Measurements from ENCODE around the gene TMEM63C.

TMEM63C gene

DNA sequence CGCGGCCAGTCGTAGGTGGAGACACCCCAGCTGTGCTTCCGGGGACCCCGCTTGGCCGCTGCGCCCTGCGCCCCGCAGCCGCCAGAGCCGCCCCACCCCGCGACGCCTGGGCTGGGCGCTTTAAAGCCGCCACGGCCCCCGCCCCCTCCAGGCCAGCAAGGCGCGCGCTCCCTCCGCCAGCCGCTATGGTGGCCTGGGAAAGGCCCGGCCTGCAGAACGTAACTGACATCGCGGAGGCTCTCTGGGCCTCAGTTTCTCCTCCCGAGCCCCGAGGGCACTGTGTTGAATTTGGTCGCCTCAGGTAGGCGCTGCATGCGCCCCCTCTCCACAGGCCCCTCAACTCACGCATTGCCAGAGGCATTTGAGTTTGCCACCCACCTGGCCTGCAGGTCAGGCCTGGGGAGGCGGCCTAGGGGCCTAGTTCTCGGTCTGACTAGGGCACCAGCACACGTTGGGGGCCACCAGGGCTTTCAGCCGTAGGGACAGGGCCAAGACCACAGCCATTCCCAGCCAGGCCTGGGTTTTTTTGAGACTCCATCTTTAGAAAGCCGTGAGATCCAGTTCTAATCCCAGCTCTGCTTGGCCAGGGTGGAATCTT lies 89.6 kb downstream of the TMEM63C start, which contains the start of gene NGB:
Gene NGB (minus strand): TSS at position 94 of the 598 bp plus-strand sequence. CDS start 269 bp downstream, outside the sequence.
- no peaks in the 10 kb centered on the region for H3K4me1 ChIP-seq (ENCODE audit: control insufficient read depth, insufficient read depth, low read length)
- no peak within 1 kb of the TSS for H3K4me3 ChIP-seq (ENCODE audit: low read depth, low read length)
- TF ChIP-seq ZNF658 (tag by site-specific recombination; IDR thresholded peaks at IDR 0.05): no peak
- TF ChIP-seq ZNF645 (tag by site-specific recombination; IDR thresholded peaks at IDR 0.05): no peak
- no peak for TF ChIP-seq ZNF792 (tag by site-specific recombination; IDR thresholded peaks at IDR 0.05)
- no peak for TF ChIP-seq GLI2 (tag by site-specific recombination; IDR thresholded peaks at IDR 0.05; ENCODE audit: borderline replicate concordance, low read depth)
- no peak for TF ChIP-seq SCRT1 (tag by site-specific recombination; IDR thresholded peaks at IDR 0.05; ENCODE audit: borderline replicate concordance)
- TF ChIP-seq ZBTB6 (tag by site-specific recombination; IDR thresholded peaks at IDR 0.05): no peak
- TF ChIP-seq ZNF664 (tag by site-specific recombination; IDR thresholded peaks at IDR 0.05): no peak
- TF ChIP-seq ZNF366 (tag by site-specific recombination; conservative IDR thresholded peaks at IDR 0.05): no peak
- no peak for TF ChIP-seq ZNF324 (tag by site-specific recombination; IDR thresholded peaks at IDR 0.05)
- TF ChIP-seq, protein P1, sequence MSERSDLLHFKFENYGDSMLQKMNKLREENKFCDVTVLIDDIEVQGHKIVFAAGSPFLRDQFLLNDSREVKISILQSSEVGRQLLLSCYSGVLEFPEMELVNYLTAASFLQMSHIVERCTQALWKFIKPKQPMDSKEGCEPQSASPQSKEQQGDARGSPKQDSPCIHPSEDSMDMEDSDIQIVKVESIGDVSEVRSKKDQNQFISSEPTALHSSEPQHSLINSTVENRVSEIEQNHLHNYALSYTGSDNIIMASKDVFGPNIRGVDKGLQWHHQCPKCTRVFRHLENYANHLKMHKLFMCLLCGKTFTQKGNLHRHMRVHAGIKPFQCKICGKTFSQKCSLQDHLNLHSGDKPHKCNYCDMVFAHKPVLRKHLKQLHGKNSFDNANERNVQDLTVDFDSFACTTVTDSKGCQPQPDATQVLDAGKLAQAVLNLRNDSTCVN (tag by site-specific recombination; optimal IDR thresholded peaks at IDR 0.05): no peak
- TF ChIP-seq, protein P2, sequence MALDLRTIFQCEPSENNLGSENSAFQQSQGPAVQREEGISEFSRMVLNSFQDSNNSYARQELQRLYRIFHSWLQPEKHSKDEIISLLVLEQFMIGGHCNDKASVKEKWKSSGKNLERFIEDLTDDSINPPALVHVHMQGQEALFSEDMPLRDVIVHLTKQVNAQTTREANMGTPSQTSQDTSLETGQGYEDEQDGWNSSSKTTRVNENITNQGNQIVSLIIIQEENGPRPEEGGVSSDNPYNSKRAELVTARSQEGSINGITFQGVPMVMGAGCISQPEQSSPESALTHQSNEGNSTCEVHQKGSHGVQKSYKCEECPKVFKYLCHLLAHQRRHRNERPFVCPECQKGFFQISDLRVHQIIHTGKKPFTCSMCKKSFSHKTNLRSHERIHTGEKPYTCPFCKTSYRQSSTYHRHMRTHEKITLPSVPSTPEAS (tag by site-specific recombination; IDR thresholded peaks at IDR 0.05): no peak
- TF ChIP-seq ZNF830 (tag by site-specific recombination; IDR thresholded peaks at IDR 0.05; ENCODE audit: low read depth): no peak
- TF ChIP-seq ZNF76 (tag by site-specific recombination; IDR thresholded peaks at IDR 0.05; ENCODE audit: borderline replicate concordance, low read depth): no peak
- no peak for TF ChIP-seq ELK4 (IDR thresholded peaks at IDR 0.05; ENCODE audit: borderline replicate concordance, low read depth, low read length)
- no peaks in the 10 kb centered on the region for H3K9me3 ChIP-seq (ENCODE audit: control insufficient read depth, insufficient read depth, low read depth, low read length)
- H3K36me3 ChIP-seq (ENCODE audit: control insufficient read depth in 2 of 2, insufficient read depth in 1 of 2, low read length in 2 of 2): no peaks in the 10 kb centered on the region
- POLR2A ChIA-PET: no interaction called here
- CTCF ChIA-PET: no interaction called here
- no peak within 1 kb of the TSS for H3K27ac ChIP-seq (ENCODE audit: extremely low read depth, low read depth, low read length)

DNA sequence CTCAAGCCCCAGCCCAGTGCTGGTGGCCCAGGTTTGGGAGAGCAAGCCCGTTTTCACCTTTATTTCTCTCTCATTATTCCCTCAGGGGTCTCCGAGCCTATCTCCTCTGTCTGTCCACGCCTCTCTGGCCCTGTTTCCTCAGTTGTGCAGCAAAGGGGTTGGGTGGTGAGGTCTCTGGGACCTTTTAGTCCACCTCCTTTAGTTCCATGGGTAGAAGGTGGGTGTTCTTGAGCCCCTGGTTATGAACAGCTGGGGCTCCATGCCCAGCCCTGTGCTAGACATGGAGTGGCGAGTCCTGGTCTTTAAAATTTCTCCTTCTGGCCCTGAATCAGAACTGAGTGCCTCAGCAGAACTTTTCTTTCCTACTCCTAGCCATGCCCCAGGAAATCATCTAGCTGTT lies 90.7 kb downstream of the TMEM63C start:
- peaks cover 0 to 9% of the 10 kb centered on the region in 2 experiments; a peak in 1 of 3 replicates for H3K36me3 ChIP-seq (ENCODE audit: control insufficient read depth in 2 of 2, insufficient read depth in 1 of 2, low read length in 2 of 2)
- no peak for TF ChIP-seq ZFP3 (tag by site-specific recombination; IDR thresholded peaks at IDR 0.05; ENCODE audit: low read depth)
- no peak for TF ChIP-seq ZNF658 (tag by site-specific recombination; IDR thresholded peaks at IDR 0.05)
- TF ChIP-seq RBAK (tag by site-specific recombination; IDR thresholded peaks at IDR 0.05): no peak
- no peak for TF ChIP-seq SALL2 (tag by site-specific recombination; IDR thresholded peaks at IDR 0.05; ENCODE audit: borderline replicate concordance)
- TF ChIP-seq, protein P3, sequence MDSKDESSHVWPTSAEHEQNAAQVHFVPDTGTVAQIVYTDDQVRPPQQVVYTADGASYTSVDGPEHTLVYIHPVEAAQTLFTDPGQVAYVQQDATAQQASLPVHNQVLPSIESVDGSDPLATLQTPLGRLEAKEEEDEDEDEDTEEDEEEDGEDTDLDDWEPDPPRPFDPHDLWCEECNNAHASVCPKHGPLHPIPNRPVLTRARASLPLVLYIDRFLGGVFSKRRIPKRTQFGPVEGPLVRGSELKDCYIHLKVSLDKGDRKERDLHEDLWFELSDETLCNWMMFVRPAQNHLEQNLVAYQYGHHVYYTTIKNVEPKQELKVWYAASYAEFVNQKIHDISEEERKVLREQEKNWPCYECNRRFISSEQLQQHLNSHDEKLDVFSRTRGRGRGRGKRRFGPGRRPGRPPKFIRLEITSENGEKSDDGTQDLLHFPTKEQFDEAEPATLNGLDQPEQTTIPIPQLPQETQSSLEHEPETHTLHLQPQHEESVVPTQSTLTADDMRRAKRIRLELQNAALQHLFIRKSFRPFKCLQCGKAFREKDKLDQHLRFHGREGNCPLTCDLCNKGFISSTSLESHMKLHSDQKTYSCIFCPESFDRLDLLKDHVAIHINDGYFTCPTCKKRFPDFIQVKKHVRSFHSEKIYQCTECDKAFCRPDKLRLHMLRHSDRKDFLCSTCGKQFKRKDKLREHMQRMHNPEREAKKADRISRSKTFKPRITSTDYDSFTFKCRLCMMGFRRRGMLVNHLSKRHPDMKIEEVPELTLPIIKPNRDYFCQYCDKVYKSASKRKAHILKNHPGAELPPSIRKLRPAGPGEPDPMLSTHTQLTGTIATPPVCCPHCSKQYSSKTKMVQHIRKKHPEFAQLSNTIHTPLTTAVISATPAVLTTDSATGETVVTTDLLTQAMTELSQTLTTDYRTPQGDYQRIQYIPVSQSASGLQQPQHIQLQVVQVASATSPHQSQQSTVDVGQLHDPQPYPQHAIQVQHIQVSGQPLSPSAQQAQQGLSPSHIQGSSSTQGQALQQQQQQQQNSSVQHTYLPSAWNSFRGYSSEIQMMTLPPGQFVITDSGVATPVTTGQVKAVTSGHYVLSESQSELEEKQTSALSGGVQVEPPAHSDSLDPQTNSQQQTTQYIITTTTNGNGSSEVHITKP (tag by site-specific recombination; IDR thresholded peaks at IDR 0.05): no peak
- TF ChIP-seq ZNF426 (tag by site-specific recombination; IDR thresholded peaks at IDR 0.05): no peak
- TF ChIP-seq ZNF292 (tag by site-specific recombination; IDR thresholded peaks at IDR 0.05; ENCODE audit: borderline replicate concordance, low read depth): no peak
- TF ChIP-seq, protein P4, sequence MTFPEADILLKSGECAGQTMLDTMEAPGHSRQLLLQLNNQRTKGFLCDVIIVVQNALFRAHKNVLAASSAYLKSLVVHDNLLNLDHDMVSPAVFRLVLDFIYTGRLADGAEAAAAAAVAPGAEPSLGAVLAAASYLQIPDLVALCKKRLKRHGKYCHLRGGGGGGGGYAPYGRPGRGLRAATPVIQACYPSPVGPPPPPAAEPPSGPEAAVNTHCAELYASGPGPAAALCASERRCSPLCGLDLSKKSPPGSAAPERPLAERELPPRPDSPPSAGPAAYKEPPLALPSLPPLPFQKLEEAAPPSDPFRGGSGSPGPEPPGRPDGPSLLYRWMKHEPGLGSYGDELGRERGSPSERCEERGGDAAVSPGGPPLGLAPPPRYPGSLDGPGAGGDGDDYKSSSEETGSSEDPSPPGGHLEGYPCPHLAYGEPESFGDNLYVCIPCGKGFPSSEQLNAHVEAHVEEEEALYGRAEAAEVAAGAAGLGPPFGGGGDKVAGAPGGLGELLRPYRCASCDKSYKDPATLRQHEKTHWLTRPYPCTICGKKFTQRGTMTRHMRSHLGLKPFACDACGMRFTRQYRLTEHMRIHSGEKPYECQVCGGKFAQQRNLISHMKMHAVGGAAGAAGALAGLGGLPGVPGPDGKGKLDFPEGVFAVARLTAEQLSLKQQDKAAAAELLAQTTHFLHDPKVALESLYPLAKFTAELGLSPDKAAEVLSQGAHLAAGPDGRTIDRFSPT (tag by site-specific recombination; IDR thresholded peaks at IDR 0.05): no peak
- TF ChIP-seq ZNF623 (tag by site-specific recombination; IDR thresholded peaks at IDR 0.05): no peak
- H3K4me1 ChIP-seq (ENCODE audit: control insufficient read depth, insufficient read depth, low read length): no peaks in the 10 kb centered on the region
- ChIA-PET POLR2A (no interaction called here), CTCF (interaction anchor here (1.0 kb wide), 1 partner anchor 120 kb away, joined by 4 read pairs; no protein-coding TSS in a partner anchor)
- H3K9me3 ChIP-seq (ENCODE audit: control insufficient read depth, insufficient read depth, low read depth, low read length): no peaks in the 10 kb centered on the region
- H3K27ac ChIP-seq (ENCODE audit: extremely low read depth, low read depth, low read length): no peak overlapping the region
- H3K4me3 ChIP-seq (ENCODE audit: low read depth, low read length): no peak overlapping the region
